ENCODE data around the gene JMJD1C. TPM values are rescaled to one million over a fixed set of nuclear protein-coding genes. Genes with fewer than 3 reads are reported as not detected.

The JMJD1C gene
- total RNA-seq, 1 donor from 2014 or later, result 83.7 TPM

DNA sequence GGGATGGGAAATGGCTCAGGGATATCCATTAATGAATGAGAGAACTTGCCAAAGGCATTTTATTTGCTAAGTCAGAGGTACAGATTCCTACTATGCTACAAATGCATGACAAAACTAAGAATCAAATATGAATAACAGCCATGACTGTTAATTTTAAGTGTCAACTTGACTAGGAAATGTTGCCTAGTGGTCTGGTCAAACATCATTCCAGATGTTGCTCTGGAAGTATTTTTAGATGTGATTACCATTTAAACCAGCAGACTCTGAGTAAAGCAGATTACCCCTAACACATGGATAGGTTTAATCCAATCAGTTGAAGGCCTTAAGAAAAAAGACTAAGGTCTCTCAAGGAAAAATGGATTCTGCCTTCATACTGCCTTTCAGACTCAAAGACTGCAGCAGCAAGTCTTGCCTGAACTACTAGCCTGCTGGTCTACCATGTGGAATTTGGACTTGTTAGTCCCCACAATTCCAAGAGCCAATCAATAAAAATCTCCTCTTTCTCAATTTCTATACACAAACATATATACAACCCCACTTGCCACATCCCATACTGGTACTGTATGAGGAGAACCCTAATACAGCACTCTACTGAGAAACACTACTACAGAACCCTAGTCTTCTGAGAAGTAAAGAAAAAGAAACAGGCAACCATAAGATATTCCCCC, 213.5 kb downstream of the JMJD1C start:
- H3K27me3 Mint-ChIP-seq (ENCODE audit: unreplicated experiment), result peaks cover 5% of the 10 kb centered on the region
- peak overlapping the region; percentile 31 for H3K4me3 Mint-ChIP-seq (ENCODE audit: unreplicated experiment)
- H3K4me1 Mint-ChIP-seq (ENCODE audit: unreplicated experiment), result no peaks in the 10 kb centered on the region
- peaks cover under 1% of the 10 kb centered on the region for H3K36me3 Mint-ChIP-seq (ENCODE audit: low read depth, unreplicated experiment)
- H3K9me3 Mint-ChIP-seq (ENCODE audit: unreplicated experiment), result no peaks in the 10 kb centered on the region
- peak overlapping the region; percentile 18 for H3K27ac Mint-ChIP-seq (ENCODE audit: unreplicated experiment)
- TF ChIP-seq, protein P1, sequence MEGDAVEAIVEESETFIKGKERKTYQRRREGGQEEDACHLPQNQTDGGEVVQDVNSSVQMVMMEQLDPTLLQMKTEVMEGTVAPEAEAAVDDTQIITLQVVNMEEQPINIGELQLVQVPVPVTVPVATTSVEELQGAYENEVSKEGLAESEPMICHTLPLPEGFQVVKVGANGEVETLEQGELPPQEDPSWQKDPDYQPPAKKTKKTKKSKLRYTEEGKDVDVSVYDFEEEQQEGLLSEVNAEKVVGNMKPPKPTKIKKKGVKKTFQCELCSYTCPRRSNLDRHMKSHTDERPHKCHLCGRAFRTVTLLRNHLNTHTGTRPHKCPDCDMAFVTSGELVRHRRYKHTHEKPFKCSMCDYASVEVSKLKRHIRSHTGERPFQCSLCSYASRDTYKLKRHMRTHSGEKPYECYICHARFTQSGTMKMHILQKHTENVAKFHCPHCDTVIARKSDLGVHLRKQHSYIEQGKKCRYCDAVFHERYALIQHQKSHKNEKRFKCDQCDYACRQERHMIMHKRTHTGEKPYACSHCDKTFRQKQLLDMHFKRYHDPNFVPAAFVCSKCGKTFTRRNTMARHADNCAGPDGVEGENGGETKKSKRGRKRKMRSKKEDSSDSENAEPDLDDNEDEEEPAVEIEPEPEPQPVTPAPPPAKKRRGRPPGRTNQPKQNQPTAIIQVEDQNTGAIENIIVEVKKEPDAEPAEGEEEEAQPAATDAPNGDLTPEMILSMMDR (IDR thresholded peaks at IDR 0.05; ENCODE audit: unreplicated experiment), result no peak
- no peak for DNase-seq (ENCODE audit: low spot score)

DNA sequence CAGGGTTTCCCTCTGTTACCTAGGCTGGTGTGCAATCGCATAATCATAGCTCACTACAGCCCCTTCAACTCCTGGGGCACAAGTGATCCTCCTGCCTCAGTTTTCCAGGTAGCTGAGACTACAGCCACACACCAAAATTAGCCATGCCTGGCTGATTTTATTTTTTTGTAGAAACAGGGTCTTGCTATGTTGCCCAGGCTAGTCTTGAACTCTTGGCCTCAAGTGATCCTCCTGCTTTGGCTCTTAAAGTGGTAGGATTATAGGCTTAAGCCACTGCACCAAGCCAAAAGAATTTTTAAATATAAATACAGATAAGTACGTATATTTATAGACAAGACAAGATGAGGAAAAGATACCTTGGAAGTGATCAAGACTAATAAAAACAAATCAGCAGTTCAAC, 215.7 kb downstream of the JMJD1C start:
- peaks cover 12% of the 10 kb centered on the region for H3K27me3 Mint-ChIP-seq (ENCODE audit: unreplicated experiment)
- no peaks in the 10 kb centered on the region for H3K9me3 Mint-ChIP-seq (ENCODE audit: unreplicated experiment)
- peaks cover 10% of the 10 kb centered on the region for H3K36me3 Mint-ChIP-seq (ENCODE audit: low read depth, unreplicated experiment)
- no peak overlapping the region for H3K27ac Mint-ChIP-seq (ENCODE audit: unreplicated experiment)
- no peak overlapping the region for H3K4me3 Mint-ChIP-seq (ENCODE audit: unreplicated experiment)
- TF ChIP-seq, protein P1 (IDR thresholded peaks at IDR 0.05; ENCODE audit: unreplicated experiment), result no peak
- no peaks in the 10 kb centered on the region for H3K4me1 Mint-ChIP-seq (ENCODE audit: unreplicated experiment)
- no peak for DNase-seq (ENCODE audit: low spot score)

DNA sequence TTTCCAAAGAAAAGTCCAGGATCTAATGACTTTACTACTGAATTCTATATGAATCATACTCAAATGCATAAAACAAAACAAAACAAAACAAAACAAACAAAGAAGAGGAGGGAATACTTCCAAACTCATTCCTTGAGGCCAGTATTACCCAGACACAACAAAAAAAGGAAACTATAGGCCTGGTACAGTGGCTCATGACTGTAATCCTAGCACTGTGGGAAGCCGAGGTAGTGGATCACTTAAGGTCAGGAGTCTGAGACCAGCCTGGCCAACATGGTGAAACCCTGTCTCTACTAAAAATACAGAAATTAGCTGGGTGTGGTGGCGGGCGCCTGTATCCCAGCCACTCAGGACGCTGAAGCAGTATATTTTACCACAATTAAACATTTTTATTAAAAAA, 218.0 kb downstream of the JMJD1C start:
- Mint-ChIP-seq H3K36me3 (ENCODE audit: low read depth, unreplicated experiment) (peaks cover 10% of the 10 kb centered on the region), H3K27ac (ENCODE audit: unreplicated experiment) (no peak overlapping the region), H3K27me3 (ENCODE audit: unreplicated experiment) (peaks cover 13% of the 10 kb centered on the region), H3K9me3 (ENCODE audit: unreplicated experiment) (no peaks in the 10 kb centered on the region), H3K4me3 (ENCODE audit: unreplicated experiment) (no peak overlapping the region), H3K4me1 (ENCODE audit: unreplicated experiment) (peaks cover 10% of the 10 kb centered on the region)
- no peak for DNase-seq (ENCODE audit: low spot score)
- TF ChIP-seq, protein P1 (IDR thresholded peaks at IDR 0.05; ENCODE audit: unreplicated experiment), result no peak

DNA sequence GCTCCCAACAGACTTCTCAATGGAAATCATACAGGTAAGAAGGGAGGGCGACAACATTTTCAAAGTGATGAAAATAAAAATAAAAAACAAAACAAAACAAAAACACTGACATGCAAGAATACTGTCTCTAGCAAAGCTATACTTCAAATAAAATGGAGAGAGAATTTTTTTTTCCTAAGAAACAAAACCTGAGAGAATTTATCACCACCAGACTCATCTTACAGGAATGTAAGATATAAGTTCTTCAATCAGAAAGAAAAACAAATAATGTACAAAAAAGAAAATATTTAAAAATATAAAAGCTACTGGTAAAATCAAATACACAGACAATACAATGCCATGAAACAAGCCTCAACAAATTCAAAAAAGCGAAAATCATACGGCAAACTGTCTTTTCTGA, 219.4 kb downstream of the JMJD1C start:
- peaks cover 11% of the 10 kb centered on the region for H3K27me3 Mint-ChIP-seq (ENCODE audit: unreplicated experiment)
- H3K4me3 Mint-ChIP-seq (ENCODE audit: unreplicated experiment), result no peak overlapping the region
- peaks cover 16% of the 10 kb centered on the region for H3K4me1 Mint-ChIP-seq (ENCODE audit: unreplicated experiment)
- peaks cover 10% of the 10 kb centered on the region for H3K36me3 Mint-ChIP-seq (ENCODE audit: low read depth, unreplicated experiment)
- H3K9me3 Mint-ChIP-seq (ENCODE audit: unreplicated experiment), result no peaks in the 10 kb centered on the region
- H3K27ac Mint-ChIP-seq (ENCODE audit: unreplicated experiment), result no peak overlapping the region
- TF ChIP-seq, protein P1 (IDR thresholded peaks at IDR 0.05; ENCODE audit: unreplicated experiment), result no peak
- no peak for DNase-seq (ENCODE audit: low spot score)

DNA sequence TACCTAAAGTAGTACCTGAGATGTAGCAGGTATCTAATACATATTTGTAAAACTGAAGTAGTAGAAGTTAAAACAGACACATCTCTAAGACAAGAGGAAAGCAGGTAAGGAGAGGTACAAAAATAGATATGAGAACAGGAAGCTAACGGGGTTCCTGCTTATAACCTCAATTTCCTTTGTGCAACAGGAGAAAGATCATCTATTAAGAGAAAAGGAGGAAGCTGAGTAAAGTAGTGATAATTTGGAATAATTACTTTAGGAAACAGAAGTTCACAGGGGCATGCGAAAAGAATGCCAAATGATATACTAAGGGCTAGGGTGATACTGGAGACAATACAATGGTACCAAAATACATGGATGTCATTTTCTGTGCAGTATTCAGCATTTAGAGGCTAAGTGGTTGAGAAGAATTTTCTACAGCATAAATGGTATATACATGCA, 223.9 kb downstream of the JMJD1C start:
- Mint-ChIP-seq H3K36me3 (ENCODE audit: low read depth, unreplicated experiment) (peaks cover 11% of the 10 kb centered on the region), H3K27ac (ENCODE audit: unreplicated experiment) (peak overlapping the region; percentile 72), H3K4me3 (ENCODE audit: unreplicated experiment) (no peak overlapping the region), H3K4me1 (ENCODE audit: unreplicated experiment) (peaks cover 38% of the 10 kb centered on the region), H3K9me3 (ENCODE audit: unreplicated experiment) (no peaks in the 10 kb centered on the region), H3K27me3 (ENCODE audit: unreplicated experiment) (peaks cover 7% of the 10 kb centered on the region)
- TF ChIP-seq, protein P1 (IDR thresholded peaks at IDR 0.05; ENCODE audit: unreplicated experiment), result no peak
- no peak for DNase-seq (ENCODE audit: low spot score)
